Pancreas (tissue), 10 donors: ENCODE measurements around the gene ARHGAP10. TPM values are rescaled to one million over a fixed set of nuclear protein-coding genes. Genes with fewer than 3 reads are reported as not detected.

Experiments
- ATAC-seq, 4 donors: fragments of 200-7000 bp; cut with Tn5 transposase; one replicate each; pipeline versions ENCODE4 v1.8.0 to v1.9.1; 2020; ENCODE audit warnings: mild to moderate bottlenecking in 4 of 4, moderate library complexity in 4 of 4
- DNase-seq, 6 donors: peaks; one replicate each; pipeline ENCODE4 v3.0.0-alpha.2; 2020
- FAIRE-seq: peaks from 2 replicates; lab custom pipeline; 2012; peaks lifted over from hg19 to GRCh38; lab: Jason Lieb, UNC
- H3K27ac ChIP-seq, 4 donors: fragments of 200-600 bp; sonication (generic); 1 replicate in 3 of 4; 2 replicates in 1 of 4; pipeline versions ENCODE4 v1.5.0 to v1.8.0; 2020
- H3K27me3 ChIP-seq, 4 donors: fragments of 200-600 bp; one replicate each; pipeline ENCODE4 v1.8.0; 2021
- H3K36me3 ChIP-seq, 3 donors: fragments of 200-600 bp; sonication (generic) in 1 of 3; one replicate each; pipeline versions ENCODE4 v1.5.0 to v1.8.0; 2020 to 2021
- H3K4me1 ChIP-seq, 3 donors: fragments of 200-600 bp; one replicate each; pipeline ENCODE4 v1.8.0; 2021
- H3K4me3 ChIP-seq, 4 donors: fragments of 200-600 bp; sonication (generic) in 2 of 4; one replicate each; pipeline versions ENCODE4 v1.5.0 to v1.8.0; 2020 to 2021
- H3K9me3 ChIP-seq, 4 donors: fragments of 200-600 bp; one replicate each; pipeline ENCODE4 v1.8.0; 2021
- CTCF ChIP-seq, 4 donors: fragments of 200-600 bp; sonication (generic) in 3 of 4; IDR thresholded peaks; one replicate each; pipeline versions ENCODE4 v1.5.0 to v1.8.0; 2021; ENCODE audit warnings: antibody characterized with exemption in 4 of 4
- WGBS, 2 donors: extraction: QIAGEN DNeasy Blood & Tissue Kit; methylation state at CpG; one replicate each; pipeline ENCODE4 v1.1.7; 2013; 5-methylcytosine and 5-hydroxymethylcytosine counted together
- intact Hi-C, 3 donors: fragments of 100-400 bp; cut with DNase I; formaldehyde crosslinking; loops; one replicate each; pipeline versions ENCODE4 v1.11.1 to v1.14.2; 2022
- polyA plus RNA-seq, 2 donors: library from polyadenylated mRNA; stranded (reverse); fragments of 200-250 nt; gene quantifications; one replicate each; pipeline ENCODE4 v1.2.3, GENCODE V29; 2013
- total RNA-seq, 6 donors: library from RNA; stranded (reverse); fragmentation: NEBNext Ultra II Directional in 4 of 6; extraction: Animal tissue kit (Norgen Biotek cat#: 25700) in 4 of 6; gene quantifications; one replicate each; pipeline versions ENCODE4 v1.2.1 to v1.2.4, GENCODE V29; 2021 to 2023
- donor health status: healthy with polysubstance abuse.
- donor health status: DM: no; HTN: no; CAD: no; lungs with moderate emphysema.
- donor health status: DM: no; HTN: no; CAD: no.
- donor health status: control.
- donor health status: control.
- donor health status: Bipolar disorder and iron deficiency.
- donor health status: DM: yes; HTN: yes; CAD: no.
- donor health status: DM: no; HTN: no; CAD: no.
- donor health status: DM: no; HTN: no; CAD: no.
- donor health status: DM: yes; HTN: yes; CAD: no.

The ARHGAP10 gene
- total and polyA plus RNA-seq, 8 donors, result 6.3 to 14.8 (median 8.7) TPM

GRCh38 chr4:147847751-147848590 is 116.1 kb downstream of the ARHGAP10 start:
- DNase-seq (no peak), FAIRE-seq (no peak), ATAC-seq (no peak)
- Histone ChIP-seq H3K27me3 (no peaks in the 10 kb centered on the region), H3K27ac (no peak overlapping the region), H3K4me1 (no peaks in the 10 kb centered on the region), H3K36me3 (no peaks in the 10 kb centered on the region), H3K9me3 (no peaks in the 10 kb centered on the region), H3K4me3 (no peak overlapping the region)
- no peak for TF ChIP-seq CTCF (IDR thresholded peaks at IDR 0.05)
- 86 to 89% methylated on average over 8 of the region's 8 CpGs for WGBS, 2 donors
- intact Hi-C loops, result no loop called here

- H3K9me3 ChIP-seq, result no peaks in the 10 kb centered on the region
- no peak for FAIRE-seq
- no peak overlapping the region for H3K27ac ChIP-seq
- H3K36me3 ChIP-seq, result no peaks in the 10 kb centered on the region
- no peak for TF ChIP-seq CTCF (IDR thresholded peaks at IDR 0.05)
- no peak for ATAC-seq
- intact Hi-C loops, result no loop called here
- no peaks in the 10 kb centered on the region for H3K27me3 ChIP-seq
- DNase-seq, result no peak
- no peak overlapping the region for H3K4me3 ChIP-seq
- 90 to 93% methylated on average over 2 of the region's 2 CpGs for WGBS, 2 donors
- H3K4me1 ChIP-seq, result no peaks in the 10 kb centered on the region
These were observed 116.7 kb downstream of the ARHGAP10 start for GRCh38 chr4:147848634-147849033.

- TF ChIP-seq CTCF (IDR thresholded peaks at IDR 0.05), result no peak
- Histone ChIP-seq H3K27ac (no peak overlapping the region), H3K36me3 (no peaks in the 10 kb centered on the region), H3K4me1 (no peaks in the 10 kb centered on the region), H3K4me3 (no peak overlapping the region), H3K27me3 (no peaks in the 10 kb centered on the region), H3K9me3 (no peaks in the 10 kb centered on the region)
- FAIRE-seq, result no peak
- 92 to 98% methylated on average over 2 of the region's 2 CpGs for WGBS, 2 donors
- intact Hi-C loops, result no loop called here
- no peak for DNase-seq
- no peak for ATAC-seq
These were observed 119.2 kb downstream of the ARHGAP10 start for GRCh38 chr4:147851135-147851534.

GRCh38 chr4:147853706-147854105 is 121.8 kb downstream of the ARHGAP10 start:
- no peak for TF ChIP-seq CTCF (IDR thresholded peaks at IDR 0.05)
- no peak for DNase-seq
- 84 to 86% methylated on average over 2 of the region's 2 CpGs for WGBS, 2 donors
- intact Hi-C loops, result no loop called here
- Histone ChIP-seq H3K9me3 (no peaks in the 10 kb centered on the region), H3K4me1 (no peaks in the 10 kb centered on the region), H3K27me3 (no peaks in the 10 kb centered on the region), H3K4me3 (no peak overlapping the region), H3K36me3 (no peaks in the 10 kb centered on the region), H3K27ac (no peak overlapping the region)
- ATAC-seq, result no peak
- no peak for FAIRE-seq

- H3K27me3 ChIP-seq, result no peaks in the 10 kb centered on the region
- no peaks in the 10 kb centered on the region for H3K4me1 ChIP-seq
- FAIRE-seq, result no peak
- H3K9me3 ChIP-seq, result no peaks in the 10 kb centered on the region
- H3K4me3 ChIP-seq, result no peak overlapping the region
- TF ChIP-seq CTCF (IDR thresholded peaks at IDR 0.05), result no peak
- intact Hi-C loops, result no loop called here
- WGBS, 2 donors, result 87 to 92% methylated on average over 3 of the region's 3 CpGs
- no peak for ATAC-seq
- no peak overlapping the region for H3K27ac ChIP-seq
- DNase-seq, result no peak
- H3K36me3 ChIP-seq, result no peaks in the 10 kb centered on the region
These were observed 122.3 kb downstream of the ARHGAP10 start for GRCh38 chr4:147854154-147854553.
